ENCODE measurements around the gene KLF15.

Gene KLF15

GRCh38 chr3:126360046-126360713, 3.0 kb upstream of the KLF15 start:
- DNase-seq (ENCODE audit: low read depth), result no peak

GRCh38 chr3:126358816-126359181, 1.6 kb upstream of the KLF15 start:
- DNase-seq (ENCODE audit: low read depth), result no peak

- DNase-seq (ENCODE audit: low read depth), result no peak
Observed at GRCh38 chr3:126358038-126358815, 1.0 kb upstream of the KLF15 start.

GRCh38 chr3:126356373-126357264, 589 bp downstream of the KLF15 start:
- no peak for DNase-seq (ENCODE audit: low read depth)

GRCh38 chr3:126355777-126356372, 1.3 kb downstream of the KLF15 start:
- DNase-seq (ENCODE audit: low read depth), result no peak

GRCh38 chr3:126355251-126355650, 2.0 kb downstream of the KLF15 start:
- DNase-seq (ENCODE audit: low read depth), result no peak

GRCh38 chr3:126354776-126355175, 2.4 kb downstream of the KLF15 start:
- no peak for DNase-seq (ENCODE audit: low read depth)

- no peak for DNase-seq (ENCODE audit: low read depth)
Observed at GRCh38 chr3:126353694-126354321, 3.4 kb downstream of the KLF15 start.

GRCh38 chr3:126352476-126353454, 4.4 kb downstream of the KLF15 start:
- DNase-seq (ENCODE audit: low read depth), result no peak

GRCh38 chr3:126351771-126352475, 5.3 kb downstream of the KLF15 start:
- DNase-seq (ENCODE audit: low read depth), result no peak

- DNase-seq (ENCODE audit: low read depth), result no peak
Observed at GRCh38 chr3:126351086-126351770, 6.0 kb downstream of the KLF15 start.

- DNase-seq (ENCODE audit: low read depth), result no peak
Observed at GRCh38 chr3:126350502-126351085, 6.6 kb downstream of the KLF15 start.

GRCh38 chr3:126349611-126350501, 7.4 kb downstream of the KLF15 start:
- DNase-seq (ENCODE audit: low read depth), result no peak

GRCh38 chr3:126349071-126349470, 8.1 kb downstream of the KLF15 start:
- no peak for DNase-seq (ENCODE audit: low read depth)

GRCh38 chr3:126348308-126348920, 8.8 kb downstream of the KLF15 start:
- no peak for DNase-seq (ENCODE audit: low read depth)

GRCh38 chr3:126347543-126348161, 9.6 kb downstream of the KLF15 start:
- DNase-seq (ENCODE audit: low read depth), result no peak

GRCh38 chr3:126346466-126346865, 10.7 kb downstream of the KLF15 start:
- DNase-seq (ENCODE audit: low read depth), result no peak

All from activated gamma-delta T cell treated with anti-CD3 and anti-CD28 coated beads, Interleukin-2, amount 50 U/mL, for 16 hours (primary cell).